Liver (tissue), 3 donors: ENCODE results near the gene RBMS3.

Experiments used
- CTCF ChIP-seq: fragments of 150-350 bp; IDR thresholded peaks from 2 replicates; pipeline ENCODE4 v1.5.1; 2017; ENCODE audit warnings: improper control_type of control experiment, low read depth, low read length; ENCODE audit not compliant: missing input control
- GABPA ChIP-seq, 2 donors: IDR thresholded peaks in 1 of 2; conservative IDR thresholded peaks in 1 of 2; 2 replicates each; pipeline ENCODE4 v1.6.1; 2016; ENCODE audit warnings: antibody characterized with exemption in 2 of 2, mild to moderate bottlenecking in 1 of 2, moderate library complexity in 1 of 2
- JUND ChIP-seq, 2 donors: IDR thresholded peaks; 2 replicates each; pipeline ENCODE4 v1.6.1; 2016; ENCODE audit warnings: antibody characterized with exemption in 2 of 2
- donor health status: healthy.
- donor health status: healthy.

- no peak for TF ChIP-seq GABPA (IDR thresholded peaks at IDR 0.05 in 1 of 2, conservative IDR thresholded peaks at IDR 0.05 in 1 of 2)
- no peak for TF ChIP-seq CTCF
- no peak for TF ChIP-seq JUND (IDR thresholded peaks at IDR 0.05)
Observed at GRCh38 chr3:30042916-30043555, 762.2 kb downstream of the RBMS3 start.
